ENCODE measurements around the gene PTPRN2.

PTPRN2 gene

GRCh38 chr7:158286210-158286609 lies 301.4 kb downstream of the PTPRN2 start:
- CTCF ChIA-PET: no interaction called here
- no peak overlapping the region for H3K4me3 ChIP-seq (ENCODE audit: low read depth, low read length)
- POLR2A ChIA-PET: no interaction called here
- DNase-seq (ENCODE audit: low read depth, low spot score): no peak
- no peak for TF ChIP-seq CTCF (IDR thresholded peaks at IDR 0.05; ENCODE audit: insufficient read depth, low read length, missing control alignments)

GRCh38 chr7:158285383-158285770 lies 302.2 kb downstream of the PTPRN2 start:
- ChIA-PET POLR2A (no interaction called here), CTCF (no interaction called here)
- no peak for TF ChIP-seq CTCF (IDR thresholded peaks at IDR 0.05; ENCODE audit: insufficient read depth, low read length, missing control alignments)
- DNase-seq (ENCODE audit: low read depth, low spot score): no peak
- H3K4me3 ChIP-seq (ENCODE audit: low read depth, low read length): no peak overlapping the region

- no peak for TF ChIP-seq CTCF (IDR thresholded peaks at IDR 0.05; ENCODE audit: insufficient read depth, low read length, missing control alignments)
- CTCF ChIA-PET: no interaction called here
- no peak for DNase-seq (ENCODE audit: low read depth, low spot score)
- H3K4me3 ChIP-seq (ENCODE audit: low read depth, low read length): no peak overlapping the region
- POLR2A ChIA-PET: no interaction called here
Measured at GRCh38 chr7:158284617-158285382, 302.8 kb downstream of the PTPRN2 start.

GRCh38 chr7:158284121-158284520 lies 303.5 kb downstream of the PTPRN2 start:
- TF ChIP-seq CTCF (IDR thresholded peaks at IDR 0.05; ENCODE audit: insufficient read depth, low read length, missing control alignments): no peak
- POLR2A ChIA-PET: no interaction called here
- CTCF ChIA-PET: no interaction called here
- DNase-seq (ENCODE audit: low read depth, low spot score): no peak
- no peak overlapping the region for H3K4me3 ChIP-seq (ENCODE audit: low read depth, low read length)

- no peak for DNase-seq (ENCODE audit: low read depth, low spot score)
- POLR2A ChIA-PET: no interaction called here
- no peak for TF ChIP-seq CTCF (IDR thresholded peaks at IDR 0.05; ENCODE audit: insufficient read depth, low read length, missing control alignments)
- H3K4me3 ChIP-seq (ENCODE audit: low read depth, low read length): no peak overlapping the region
- CTCF ChIA-PET: no interaction called here
Measured at GRCh38 chr7:158283016-158283974, 304.3 kb downstream of the PTPRN2 start.

- no peak for DNase-seq (ENCODE audit: low read depth, low spot score)
- CTCF ChIA-PET: no interaction called here
- no peak for TF ChIP-seq CTCF (IDR thresholded peaks at IDR 0.05; ENCODE audit: insufficient read depth, low read length, missing control alignments)
- POLR2A ChIA-PET: no interaction called here
- no peak overlapping the region for H3K4me3 ChIP-seq (ENCODE audit: low read depth, low read length)
Measured at GRCh38 chr7:158282461-158283001, 305.1 kb downstream of the PTPRN2 start.

All from AG04449 (cell line).